ENCODE measurements around the gene LRRC4C. TPM values are rescaled to one million over a fixed set of nuclear protein-coding genes. Genes with fewer than 3 reads are reported as not detected.

Gene LRRC4C
- total RNA-seq, 1 experiment from 2014 or later, result 0.72 TPM

DNA sequence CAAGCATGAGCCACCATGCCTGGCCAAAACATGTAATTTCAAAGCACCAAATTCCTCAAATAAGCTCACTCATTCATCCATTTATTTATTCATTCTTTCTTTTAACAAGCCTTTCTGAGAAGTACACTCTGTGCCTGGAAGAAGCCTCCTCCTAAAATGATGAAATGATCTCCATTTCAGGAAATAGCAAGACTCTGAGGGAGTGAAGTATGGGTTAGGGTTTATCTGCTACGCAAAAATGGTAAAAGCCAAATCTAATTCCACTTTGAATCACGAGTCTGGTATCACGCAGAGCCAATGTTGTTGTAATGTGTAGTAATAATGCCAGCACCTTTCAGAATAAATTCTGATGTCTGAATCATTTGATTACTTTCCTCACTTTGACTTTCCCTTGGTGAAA, 1041.8 kb downstream of the LRRC4C start:
- Mint-ChIP-seq H3K36me3 (no peaks in the 10 kb centered on the region), H3K4me1 (no peaks in the 10 kb centered on the region), H3K4me3 (no peak overlapping the region), H3K27me3 (ENCODE audit: low read depth) (no peaks in the 10 kb centered on the region), H3K27ac (no peak overlapping the region), H3K9me3 (peaks cover 5% of the 10 kb centered on the region)
- ChIA-PET CTCF (no interaction called here), POLR2A (no interaction called here)
- ATAC-seq, result no peak
- DNase-seq (ENCODE audit: low spot score), result no peak
- TF ChIP-seq, protein P1, sequence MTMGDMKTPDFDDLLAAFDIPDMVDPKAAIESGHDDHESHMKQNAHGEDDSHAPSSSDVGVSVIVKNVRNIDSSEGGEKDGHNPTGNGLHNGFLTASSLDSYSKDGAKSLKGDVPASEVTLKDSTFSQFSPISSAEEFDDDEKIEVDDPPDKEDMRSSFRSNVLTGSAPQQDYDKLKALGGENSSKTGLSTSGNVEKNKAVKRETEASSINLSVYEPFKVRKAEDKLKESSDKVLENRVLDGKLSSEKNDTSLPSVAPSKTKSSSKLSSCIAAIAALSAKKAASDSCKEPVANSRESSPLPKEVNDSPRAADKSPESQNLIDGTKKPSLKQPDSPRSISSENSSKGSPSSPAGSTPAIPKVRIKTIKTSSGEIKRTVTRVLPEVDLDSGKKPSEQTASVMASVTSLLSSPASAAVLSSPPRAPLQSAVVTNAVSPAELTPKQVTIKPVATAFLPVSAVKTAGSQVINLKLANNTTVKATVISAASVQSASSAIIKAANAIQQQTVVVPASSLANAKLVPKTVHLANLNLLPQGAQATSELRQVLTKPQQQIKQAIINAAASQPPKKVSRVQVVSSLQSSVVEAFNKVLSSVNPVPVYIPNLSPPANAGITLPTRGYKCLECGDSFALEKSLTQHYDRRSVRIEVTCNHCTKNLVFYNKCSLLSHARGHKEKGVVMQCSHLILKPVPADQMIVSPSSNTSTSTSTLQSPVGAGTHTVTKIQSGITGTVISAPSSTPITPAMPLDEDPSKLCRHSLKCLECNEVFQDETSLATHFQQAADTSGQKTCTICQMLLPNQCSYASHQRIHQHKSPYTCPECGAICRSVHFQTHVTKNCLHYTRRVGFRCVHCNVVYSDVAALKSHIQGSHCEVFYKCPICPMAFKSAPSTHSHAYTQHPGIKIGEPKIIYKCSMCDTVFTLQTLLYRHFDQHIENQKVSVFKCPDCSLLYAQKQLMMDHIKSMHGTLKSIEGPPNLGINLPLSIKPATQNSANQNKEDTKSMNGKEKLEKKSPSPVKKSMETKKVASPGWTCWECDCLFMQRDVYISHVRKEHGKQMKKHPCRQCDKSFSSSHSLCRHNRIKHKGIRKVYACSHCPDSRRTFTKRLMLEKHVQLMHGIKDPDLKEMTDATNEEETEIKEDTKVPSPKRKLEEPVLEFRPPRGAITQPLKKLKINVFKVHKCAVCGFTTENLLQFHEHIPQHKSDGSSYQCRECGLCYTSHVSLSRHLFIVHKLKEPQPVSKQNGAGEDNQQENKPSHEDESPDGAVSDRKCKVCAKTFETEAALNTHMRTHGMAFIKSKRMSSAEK (CRISPR knock-in tag; IDR thresholded peaks at IDR 0.05; ENCODE audit: borderline replicate concordance), result no peak
- no peak for TF ChIP-seq JUN (CRISPR knock-in tag; IDR thresholded peaks at IDR 0.05)
- TF ChIP-seq PREB (CRISPR knock-in tag; IDR thresholded peaks at IDR 0.05; ENCODE audit: borderline replicate concordance), result no peak
- no peak for TF ChIP-seq ETV6 (CRISPR knock-in tag; IDR thresholded peaks at IDR 0.05)
- TF ChIP-seq ZNF671 (CRISPR knock-in tag; IDR thresholded peaks at IDR 0.05), result no peak
- no peak for TF ChIP-seq ZNF219 (CRISPR knock-in tag; IDR thresholded peaks at IDR 0.05; ENCODE audit: borderline replicate concordance)
- TF ChIP-seq SOX15 (CRISPR knock-in tag; IDR thresholded peaks at IDR 0.05), result no peak
- no peak for TF ChIP-seq NR3C1 (CRISPR knock-in tag; conservative IDR thresholded peaks at IDR 0.05; ENCODE audit: low read depth)
- TF ChIP-seq FOXP1 (CRISPR knock-in tag; IDR thresholded peaks at IDR 0.05; ENCODE audit: borderline replicate concordance), result no peak
- no peak for TF ChIP-seq ZNF121 (CRISPR knock-in tag; IDR thresholded peaks at IDR 0.05)
- TF ChIP-seq RELA (CRISPR knock-in tag; IDR thresholded peaks at IDR 0.05; ENCODE audit: borderline replicate concordance), result no peak
- no peak for TF ChIP-seq ZBTB21 (CRISPR knock-in tag; IDR thresholded peaks at IDR 0.05; ENCODE audit: borderline replicate concordance)
- TF ChIP-seq ATF1 (CRISPR knock-in tag; IDR thresholded peaks at IDR 0.05), result no peak
- TF ChIP-seq NFE2L1 (CRISPR knock-in tag; IDR thresholded peaks at IDR 0.05), result no peak
- TF ChIP-seq ATF2 (CRISPR knock-in tag; IDR thresholded peaks at IDR 0.05; ENCODE audit: borderline replicate concordance, low read depth), result no peak
- TF ChIP-seq JAZF1 (CRISPR knock-in tag; IDR thresholded peaks at IDR 0.05), result no peak
- no peak for TF ChIP-seq ELF4 (CRISPR knock-in tag; IDR thresholded peaks at IDR 0.05; ENCODE audit: low read depth)

GRCh38 chr11:40407355-40407754, 1052.1 kb downstream of the LRRC4C start:
- POLR2A ChIA-PET, result no interaction called here
- TF ChIP-seq ELF4 (CRISPR knock-in tag; IDR thresholded peaks at IDR 0.05; ENCODE audit: low read depth) (no peak), PREB (CRISPR knock-in tag; IDR thresholded peaks at IDR 0.05; ENCODE audit: borderline replicate concordance) (no peak), NR2C2 (CRISPR knock-in tag; IDR thresholded peaks at IDR 0.05) (no peak), ZNF317 (CRISPR knock-in tag; IDR thresholded peaks at IDR 0.05; ENCODE audit: borderline replicate concordance, low read depth) (no peak), EMX1 (CRISPR knock-in tag; IDR thresholded peaks at IDR 0.05) (no peak), ERG (CRISPR knock-in tag; IDR thresholded peaks at IDR 0.05) (no peak), SOX15 (CRISPR knock-in tag; IDR thresholded peaks at IDR 0.05) (no peak), ZNF219 (CRISPR knock-in tag; IDR thresholded peaks at IDR 0.05; ENCODE audit: borderline replicate concordance) (no peak), ATF1 (CRISPR knock-in tag; IDR thresholded peaks at IDR 0.05) (no peak), ZBTB43 (CRISPR knock-in tag; IDR thresholded peaks at IDR 0.05) (no peak), NFE2L1 (CRISPR knock-in tag; IDR thresholded peaks at IDR 0.05) (no peak)
- TF ChIP-seq, protein P2, sequence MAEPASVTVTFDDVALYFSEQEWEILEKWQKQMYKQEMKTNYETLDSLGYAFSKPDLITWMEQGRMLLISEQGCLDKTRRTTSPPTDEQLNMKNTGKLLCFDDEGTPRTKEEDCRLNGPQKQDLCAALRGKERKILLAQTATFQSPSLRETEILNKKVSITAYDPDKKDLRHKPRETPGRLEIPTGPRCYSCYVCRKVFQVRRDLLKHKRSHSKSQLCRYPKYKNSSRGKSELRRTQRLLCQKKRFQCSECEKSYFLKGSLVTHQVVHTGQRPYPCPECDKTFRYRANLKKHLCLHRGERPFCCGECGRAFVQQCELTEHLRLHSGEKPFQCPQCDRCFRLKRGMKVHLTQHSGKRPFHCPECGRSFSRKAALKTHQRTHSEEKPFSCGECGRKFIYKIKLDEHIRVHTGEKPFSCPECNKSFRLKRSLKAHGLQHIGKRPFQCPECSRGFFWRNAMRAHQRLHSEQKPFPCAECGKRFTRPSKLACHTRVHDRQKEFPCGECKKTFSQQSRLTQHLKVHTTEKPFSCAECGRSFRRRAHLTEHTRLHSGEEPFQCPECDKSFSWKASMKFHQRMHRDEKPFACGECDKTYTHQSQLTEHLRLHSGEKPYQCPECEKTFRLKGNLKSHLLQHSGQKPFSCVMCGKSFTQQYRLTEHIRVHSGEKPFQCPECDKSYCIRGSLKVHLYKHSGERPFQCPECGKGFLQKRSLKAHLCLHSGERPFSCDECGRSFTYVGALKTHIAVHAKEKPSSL (CRISPR knock-in tag; conservative IDR thresholded peaks at IDR 0.05), result no peak

More at GRCh38 chr11:40407355-40407754, 1052.1 kb downstream of the LRRC4C start:
- DNase-seq (ENCODE audit: low spot score) (no peak), ATAC-seq (no peak)
- H3K27ac Mint-ChIP-seq, result no peak overlapping the region
- no peaks in the 10 kb centered on the region for H3K9me3 Mint-ChIP-seq
- no peak overlapping the region for H3K4me3 Mint-ChIP-seq
- H3K36me3 Mint-ChIP-seq, result no peaks in the 10 kb centered on the region
- H3K4me1 Mint-ChIP-seq, result no peaks in the 10 kb centered on the region
- CTCF ChIA-PET, result interaction anchor here (0.6 kb wide), 1 partner anchor 124 kb away, joined by 3 read pairs; no protein-coding TSS in a partner anchor
- peaks cover 2% of the 10 kb centered on the region; the same call in 1 of the 2 replicates for H3K27me3 Mint-ChIP-seq (ENCODE audit: low read depth)
